DMS53 treated with DMSO at 0.1 percent for 48 hours (cell line): Measurements from ENCODE around the gene ZSCAN31.

Experiments used
- DNase-seq: peaks from one replicate; lab custom pipeline; 2025; ENCODE audit not compliant: unreplicated experiment; lab: John Stamatoyannopoulos, UW

ZSCAN31 gene

GRCh38 chr6:28353981-28354676, 18.2 kb upstream of the ZSCAN31 start:
- DNase-seq: peak; percentile 87

GRCh38 chr6:28353356-28353755, 17.4 kb upstream of the ZSCAN31 start:
- peak; percentile 25 for DNase-seq

DNA sequence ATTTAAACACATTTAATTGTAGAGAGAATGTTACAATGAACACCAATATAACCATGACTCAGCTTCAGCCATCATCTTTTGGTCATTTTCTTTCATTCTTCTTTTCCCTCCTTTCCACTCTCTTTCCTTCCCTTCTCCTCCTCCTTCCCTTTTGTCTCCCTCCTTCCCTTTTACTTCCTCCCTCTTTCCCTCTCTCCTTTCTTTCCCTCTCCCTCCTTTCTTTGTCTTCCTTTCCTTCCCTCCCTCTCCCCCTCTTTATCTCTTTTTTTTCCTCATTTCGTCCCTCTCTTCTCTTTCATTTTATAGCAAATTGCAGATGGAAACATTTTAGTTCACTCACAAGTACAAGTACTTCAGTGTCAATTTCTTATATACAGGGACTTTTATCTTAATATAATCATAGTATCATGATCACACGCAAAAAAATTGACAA, 15.6 kb upstream of the ZSCAN31 start:
- no peak for DNase-seq

- DNase-seq: no peak
Measured at GRCh38 chr6:28351087-28351486, 15.1 kb upstream of the ZSCAN31 start.

DNA sequence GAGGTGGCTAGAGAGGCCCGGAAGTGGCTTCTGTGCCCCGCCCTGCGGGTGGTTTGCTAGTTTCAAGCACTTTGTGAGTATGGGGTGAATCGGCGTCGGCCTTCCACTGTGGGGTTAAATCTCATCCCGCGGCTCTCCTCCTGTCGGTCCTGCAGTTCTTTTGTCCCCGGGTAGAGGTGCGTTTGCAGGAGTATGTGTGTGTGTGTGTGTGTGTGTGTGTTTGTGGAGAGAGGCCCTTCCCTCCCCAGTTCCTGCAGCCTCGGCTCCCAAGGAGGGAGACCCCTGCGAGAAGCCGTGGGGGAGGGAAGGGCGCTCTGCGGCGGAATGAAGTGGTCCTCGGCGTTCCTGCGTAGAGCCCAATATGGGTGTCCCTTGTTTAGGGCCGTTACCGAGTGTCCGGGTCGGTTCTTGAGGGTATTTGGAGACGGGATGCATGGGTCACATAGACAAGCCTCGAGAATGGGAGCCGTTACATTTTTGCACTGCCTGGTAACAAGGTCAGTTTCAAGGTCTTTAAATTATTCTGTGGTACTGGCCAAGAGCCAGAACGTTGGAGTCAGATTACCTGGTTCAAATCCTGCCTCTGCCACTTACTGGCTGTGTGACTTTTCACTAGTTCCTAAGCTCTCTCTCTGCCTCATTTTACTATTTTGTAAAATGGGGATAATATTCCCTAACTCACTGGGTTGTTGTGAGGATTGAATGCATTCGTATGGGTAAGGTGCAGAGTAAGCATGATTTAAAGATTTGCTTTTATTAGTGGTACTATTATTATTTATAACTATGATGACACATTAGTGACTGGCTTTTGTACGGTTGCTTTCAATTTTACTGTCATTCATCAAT, 14.2 kb upstream of the ZSCAN31 start, which contains the start of gene ZKSCAN3:
Gene ZKSCAN3 (plus strand): TSS at position 56 of the 846 bp plus-strand sequence. CDS start 9,640 bp downstream, outside the sequence.
- peak; percentile 88 for DNase-seq

DNA sequence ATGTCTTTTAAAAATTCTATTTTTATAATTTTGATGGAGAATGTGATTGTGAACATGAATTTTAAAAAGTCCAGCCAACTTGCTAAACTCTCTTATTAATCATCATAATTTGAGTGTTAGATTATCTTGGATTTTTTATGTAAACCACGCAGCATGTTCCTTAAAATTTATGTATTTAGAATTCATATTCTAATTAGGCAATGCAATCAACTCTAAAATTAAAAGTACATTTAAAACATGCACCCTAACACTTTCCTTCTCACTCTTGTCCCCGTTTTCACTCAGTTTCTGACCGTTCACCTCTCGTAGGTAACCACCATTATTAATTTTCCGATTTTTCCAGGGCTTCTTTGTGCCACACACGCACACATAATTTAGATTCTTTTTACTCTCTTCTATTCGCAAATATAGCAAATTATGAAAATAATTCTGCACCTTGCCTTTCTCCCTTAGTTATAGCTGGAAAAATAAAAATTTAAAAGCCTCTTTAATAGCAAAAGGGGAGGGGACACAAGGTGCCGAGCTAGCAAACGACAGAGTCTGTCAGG, 13.5 kb upstream of the ZSCAN31 start:
- no peak for DNase-seq

DNA sequence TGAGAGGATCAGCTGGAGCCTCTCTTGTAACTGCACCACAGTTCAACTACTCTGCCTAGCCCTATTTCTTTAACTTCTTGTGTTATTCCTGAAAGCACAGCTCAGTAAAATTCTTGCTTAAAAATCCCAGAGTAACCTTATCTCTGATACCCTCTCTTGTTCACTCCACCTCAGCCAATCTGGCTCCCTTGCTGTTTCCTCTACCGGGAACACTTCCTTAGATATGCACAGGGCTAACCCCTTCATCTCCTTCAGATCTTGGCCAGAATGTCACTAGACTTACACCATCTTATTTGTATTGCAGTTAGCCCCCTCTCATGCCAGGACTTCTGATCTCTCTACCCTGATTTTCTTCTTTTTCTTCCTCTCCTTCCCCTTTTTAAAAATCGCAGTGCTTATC, 11.2 kb upstream of the ZSCAN31 start:
- no peak for DNase-seq

DNA sequence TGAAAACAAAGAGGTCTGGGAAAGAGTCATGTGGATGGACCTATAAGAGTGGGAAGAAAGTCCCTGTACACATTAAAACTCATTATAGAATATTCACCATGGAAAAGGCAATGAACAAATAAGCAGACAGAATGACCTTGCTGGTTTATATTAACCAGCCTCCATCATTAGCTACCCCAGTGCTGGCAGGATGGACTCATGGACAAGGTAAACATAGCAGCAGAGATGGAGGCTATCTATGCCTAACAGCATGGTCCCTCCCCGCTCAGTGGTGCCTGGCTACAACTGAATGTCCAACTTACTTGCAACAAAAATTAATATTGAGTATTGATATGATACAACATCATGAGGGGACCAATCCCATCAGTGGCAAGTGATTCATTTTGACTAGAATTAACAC, 9.3 kb upstream of the ZSCAN31 start:
- no peak for DNase-seq

GRCh38 chr6:28343898-28344677, 8.1 kb upstream of the ZSCAN31 start:
- no peak for DNase-seq

- no peak for DNase-seq
Measured at GRCh38 chr6:28340310-28341095, 4.6 kb upstream of the ZSCAN31 start.

GRCh38 chr6:28337121-28337520, 1.2 kb upstream of the ZSCAN31 start:
- no peak for DNase-seq

- peak; percentile 61 for DNase-seq
Measured at GRCh38 chr6:28336284-28337120, 554 bp upstream of the ZSCAN31 start.

- DNase-seq: no peak
Measured at GRCh38 chr6:28335040-28335563, 846 bp downstream of the ZSCAN31 start.

GRCh38 chr6:28334286-28335039, 1.5 kb downstream of the ZSCAN31 start:
- no peak for DNase-seq

DNA sequence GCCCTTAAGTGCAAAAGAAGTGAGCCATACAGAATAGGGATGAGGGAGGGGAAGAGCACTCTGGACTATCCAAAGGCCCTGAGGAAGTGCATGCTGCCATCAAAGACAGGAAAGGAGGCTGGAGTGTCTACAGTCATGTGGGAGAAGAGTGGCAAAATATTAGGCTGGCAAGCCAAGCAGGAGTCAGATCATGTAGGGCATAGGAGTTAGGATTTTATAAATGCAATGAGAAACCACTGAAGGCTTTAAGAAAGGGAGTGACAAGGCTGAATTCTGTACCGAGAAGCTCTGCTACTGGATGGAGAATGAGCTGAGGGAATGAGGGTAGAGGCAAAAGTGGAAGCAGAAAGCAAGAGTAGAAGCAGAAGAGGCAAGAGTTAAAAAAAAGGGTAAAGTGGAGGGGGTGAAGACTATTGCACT, 2.3 kb downstream of the ZSCAN31 start:
- DNase-seq: no peak

DNA sequence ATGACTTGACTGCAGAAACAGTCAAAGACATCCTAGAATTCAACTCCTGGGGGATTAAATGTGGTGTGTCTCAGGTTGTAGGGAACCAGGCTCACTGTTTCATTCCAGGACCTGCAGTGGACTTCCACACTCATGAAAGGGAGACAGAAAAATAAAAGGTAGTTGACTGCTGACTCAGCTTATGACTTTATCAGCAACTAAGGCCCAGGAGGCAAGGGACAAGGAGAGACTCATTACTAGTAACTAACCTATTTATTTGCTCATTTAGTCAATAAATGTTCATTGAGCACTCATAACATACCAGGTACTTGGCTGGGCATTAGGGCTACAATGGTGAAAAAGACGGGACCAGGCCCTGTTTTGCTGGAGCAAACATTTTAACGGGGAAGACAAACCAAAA, 2.9 kb downstream of the ZSCAN31 start:
- DNase-seq: no peak

GRCh38 chr6:28330041-28330440, 5.9 kb downstream of the ZSCAN31 start:
- DNase-seq: no peak

DNA sequence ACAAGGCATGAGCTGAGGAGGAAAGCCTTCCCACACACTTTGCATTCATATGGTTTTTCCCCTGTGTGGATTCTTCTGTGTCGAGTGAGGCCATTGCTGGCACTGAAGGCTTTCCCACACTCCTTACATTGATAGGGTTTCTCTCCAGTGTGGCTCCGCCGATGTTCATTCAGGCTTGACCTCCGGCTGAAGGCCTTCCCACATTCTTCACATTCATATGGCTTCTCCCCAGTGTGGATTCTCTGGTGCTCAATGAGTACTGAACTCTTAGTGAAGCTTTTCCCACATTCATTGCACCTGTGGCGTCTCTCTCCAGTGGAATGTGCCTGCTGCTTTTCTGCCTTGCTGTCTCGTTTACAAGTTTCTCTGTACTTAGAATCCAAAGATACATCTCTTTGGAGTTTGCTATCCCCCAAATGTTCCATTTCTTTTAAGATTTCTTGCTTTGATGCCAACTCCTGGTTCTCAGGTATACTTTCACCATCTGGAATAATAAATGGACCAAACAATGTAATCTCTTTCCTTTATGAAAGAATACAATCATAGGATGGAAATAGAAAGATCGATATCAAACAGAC, 9.5 kb downstream of the ZSCAN31 start:
- no peak for DNase-seq
